IMR-90 (cell line): Measurements from ENCODE around the gene ZNF439. TPM values are rescaled to one million over a fixed set of nuclear protein-coding genes. Genes with fewer than 3 reads are reported as not detected.
"Not testable (repeated sequence)": the region's sequence is repeated elsewhere in the genome, so short reads cannot be mapped to it uniquely, and the experiment has no call there.

Source experiments
- ATAC-seq: fragments of 200-7000 bp; cut with Tn5 transposase; 2 replicates; pipeline ENCODE4 v1.9.1; 2020; ENCODE audit warnings: low read depth, mild to moderate bottlenecking, moderate library complexity
- BruUV-seq: library from RNA; stranded (reverse); fragments of 400-500 nt; replicated peaks from 2 replicates; lab custom pipeline; 2021; lab: Mats Ljungman, UMichigan
- CTCF ChIA-PET: fragments of 300-600 bp; formaldehyde crosslinking; extraction: SDS; loops from one replicate; lab custom pipeline; 2021; ENCODE audit warnings: antibody characterized with exemption; lab: Yijun Ruan, JAX
- POLR2A ChIA-PET: fragments of 300-600 bp; sonication (Branson Sonifier 250); formaldehyde crosslinking; loops from one replicate; lab custom pipeline; 2022; ENCODE audit warnings: antibody characterized with exemption; ENCODE audit not compliant: unreplicated experiment; lab: Charles Lee
- DNase-seq: peaks from one replicate; pipeline ENCODE4 v3.0.0; 2013
- H2AFZ ChIP-seq: replicated peaks from 2 replicates; pipeline ENCODE3; 2013; ENCODE audit warnings: low read length, mild to moderate bottlenecking; ENCODE audit not compliant: poor library complexity
- H2AK5ac ChIP-seq: 2 replicates; pipeline ENCODE4 v1.6.1; 2013; ENCODE audit warnings: low read depth, low read length, inconsistent platforms
- H2AK9ac ChIP-seq: replicated peaks from 2 replicates; pipeline ENCODE3; 2013; ENCODE audit warnings: mild to moderate bottlenecking, low read depth, low read length, moderate library complexity; ENCODE audit not compliant: poor library complexity
- H2BK120ac ChIP-seq: 2 replicates; pipeline ENCODE4 v1.6.1; 2013; ENCODE audit warnings: low read depth, low read length, inconsistent platforms
- H2BK15ac ChIP-seq: 3 replicates; pipeline ENCODE4 v1.6.1; 2013; ENCODE audit warnings: low read depth, low read length, inconsistent platforms
- H2BK20ac ChIP-seq: 2 replicates; pipeline ENCODE4 v1.6.1; 2013; ENCODE audit warnings: low read depth, mild to moderate bottlenecking, inconsistent platforms, low read length, moderate library complexity
- H2BK5ac ChIP-seq: 2 replicates; pipeline ENCODE4 v1.6.1; 2013; ENCODE audit warnings: mild to moderate bottlenecking, low read depth, low read length, inconsistent platforms; ENCODE audit not compliant: poor library complexity, severe bottlenecking
- H3K14ac ChIP-seq: replicated peaks from 2 replicates; pipeline ENCODE4 v1.6.1; 2013; ENCODE audit warnings: low read depth, low read length, inconsistent platforms
- H3K18ac ChIP-seq: 2 replicates; pipeline ENCODE4 v1.6.1; 2013; ENCODE audit warnings: low read depth, low read length, control low read depth
- H3K23ac ChIP-seq: 2 replicates; pipeline ENCODE4 v1.6.1; 2013; ENCODE audit warnings: low read depth, low read length, inconsistent platforms
- H3K27ac ChIP-seq: 2 replicates; pipeline ENCODE4 v1.5.1; 2013; ENCODE audit warnings: mild to moderate bottlenecking, control low read depth, low read length; ENCODE audit not compliant: insufficient read depth
- H3K27me3 ChIP-seq: 2 replicates; pipeline ENCODE4 v1.6.1; 2013; ENCODE audit warnings: low read length; ENCODE audit not compliant: control insufficient read depth, insufficient read depth
- H3K36me3 ChIP-seq: 2 replicates; pipeline ENCODE4 v1.6.1; 2013; ENCODE audit warnings: low read length, mixed read lengths; ENCODE audit not compliant: control insufficient read depth, insufficient read depth
- H3K4ac ChIP-seq: 2 replicates; pipeline ENCODE4 v1.6.1; 2013; ENCODE audit warnings: low read depth, low read length, inconsistent platforms
- H3K4me1 ChIP-seq: 2 replicates; pipeline ENCODE4 v1.6.1; 2013; ENCODE audit warnings: low read length, mixed read lengths; ENCODE audit not compliant: control insufficient read depth, insufficient read depth
- H3K4me2 ChIP-seq: 2 replicates; pipeline ENCODE4 v1.6.1; 2013; ENCODE audit warnings: low read depth, mild to moderate bottlenecking, control low read depth, low read length, moderate library complexity
- H3K4me3 ChIP-seq: 2 replicates; pipeline ENCODE4 v1.5.1; 2013; ENCODE audit warnings: low read depth, mild to moderate bottlenecking, control low read depth, low read length, moderate library complexity; ENCODE audit not compliant: insufficient read depth
- H3K56ac ChIP-seq: 2 replicates; pipeline ENCODE4 v1.6.1; 2013; ENCODE audit warnings: low read length, inconsistent platforms; ENCODE audit not compliant: insufficient read depth; ENCODE audit errors: extremely low read depth
- H3K79me1 ChIP-seq, 2 experiments: 2 replicates each; pipeline ENCODE4 v1.6.1; 2013; ENCODE audit warnings: low read length in 2 of 2, inconsistent platforms in 1 of 2, low read depth in 1 of 2
- H3K9ac ChIP-seq: 2 replicates; pipeline ENCODE4 v1.6.1; 2013; ENCODE audit warnings: low read depth, low read length, control low read depth
- H3K9me1 ChIP-seq: 2 replicates; pipeline ENCODE4 v1.6.1; 2013; ENCODE audit warnings: low read length, inconsistent platforms; ENCODE audit not compliant: insufficient read depth
- H3K9me3 ChIP-seq: 2 replicates; pipeline ENCODE4 v1.6.1; 2013; ENCODE audit warnings: low read length; ENCODE audit not compliant: control insufficient read depth, insufficient read depth
- H4K20me1 ChIP-seq: 2 replicates; pipeline ENCODE4 v1.6.1; 2013; ENCODE audit warnings: low read length, inconsistent platforms; ENCODE audit not compliant: insufficient read depth
- H4K5ac ChIP-seq: 2 replicates; pipeline ENCODE4 v1.6.1; 2013; ENCODE audit warnings: mild to moderate bottlenecking, low read depth, low read length, control low read depth
- H4K8ac ChIP-seq, 2 experiments: 2 replicates each; pipeline ENCODE4 v1.6.1; 2013; ENCODE audit warnings: low read depth in 2 of 2, low read length in 2 of 2, control low read depth in 1 of 2, inconsistent platforms in 1 of 2
- H4K91ac ChIP-seq: 2 replicates; pipeline ENCODE4 v1.6.1; 2013; ENCODE audit warnings: low read depth, low read length, inconsistent platforms; ENCODE audit not compliant: insufficient read depth
- WGBS, 2 experiments: methylation state at CpG; one replicate each; pipeline versions ENCODE4 v1.1.5 to v1.1.7; 2013; ENCODE audit warnings: missing lambda C conversion rate in 2 of 2; ENCODE audit not compliant: insufficient read length in 1 of 2; ENCODE audit errors: extremely low coverage in 2 of 2; 5-methylcytosine and 5-hydroxymethylcytosine counted together
- dilution Hi-C: fragments of 300-500 bp; cut with HindIII; formaldehyde crosslinking; loops from one replicate; pipeline ENCODE4 v1.14.3; 2018; ENCODE audit warnings: low sequenced_read_pairs; ENCODE audit not compliant: unreplicated experiment
- in situ Hi-C: fragments of 300-500 bp; cut with MboI; formaldehyde crosslinking; loops from 3 replicates; pipeline ENCODE4 v1.14.3; 2019; ENCODE audit warnings: low sequenced_read_pairs, inconsistent platforms, mixed read lengths
- intact Hi-C: fragments of 100-400 bp; cut with micrococcal nuclease; formaldehyde crosslinking; loops from 2 replicates; pipeline ENCODE4 v1.10.0; 2022
- polyA plus RNA-seq, 3 experiments: library from polyadenylated mRNA; depleted of rRNA; stranded (reverse); fragments of >200 nt; gene quantifications; 2 replicates each; pipeline ENCODE4 v1.2.3, GENCODE V29; 2012; ENCODE audit warnings: low replicate concordance in 1 of 3
- total RNA-seq: library from RNA; depleted of rRNA; stranded (reverse); fragments of >200 nt; gene quantifications from 2 replicates; pipeline ENCODE4 v1.2.3, GENCODE V29; 2012

ZNF439 gene
- total and polyA plus RNA-seq, 2 of the 4 experiments (the other 2 are of a cell fraction): 4.8 to 8.4 TPM

- H3K18ac ChIP-seq, H3K23ac ChIP-seq, H2BK20ac ChIP-seq, H3K4me3 ChIP-seq, H3K4ac ChIP-seq, H3K27me3 ChIP-seq, in situ Hi-C loops, H2BK120ac ChIP-seq, dilution Hi-C loops, H3K14ac ChIP-seq, H4K91ac ChIP-seq, H3K9me1 ChIP-seq, H3K4me1 ChIP-seq, DNase-seq, H4K5ac ChIP-seq, H2BK15ac ChIP-seq, H3K4me2 ChIP-seq, H3K56ac ChIP-seq, H2AK9ac ChIP-seq, BruUV-seq, H3K27ac ChIP-seq, H2BK5ac ChIP-seq, H3K9me3 ChIP-seq, H2AK5ac ChIP-seq, H3K36me3 ChIP-seq, POLR2A ChIA-PET, intact Hi-C loops, H4K20me1 ChIP-seq, H3K9ac ChIP-seq, ATAC-seq: not testable (repeated sequence)
- peak overlapping the region; percentile 70 for H2AFZ ChIP-seq
- H3K79me1 ChIP-seq: peaks cover 13 to 26% of the 10 kb centered on the region in 2 experiments; a peak in 3 of 4 replicates
- WGBS, 2 experiments: no CpG with 5 or more reads among the region's 6 CpGs
- CTCF ChIA-PET: interaction anchor here (1.1 kb wide), 1 partner anchor 50 kb away, joined by 3 read pairs; no protein-coding TSS in a partner anchor
- peak overlapping the region in 1 of 2 experiments; percentile 28; a peak in 1 of 4 replicates for H4K8ac ChIP-seq
Measured at GRCh38 chr19:11847615-11848014, 911 bp upstream of the ZNF439 start.
